HK-2 (cell line): ENCODE measurements around the gene MAP2K4.
"Not testable (repeated sequence)": the region's sequence is repeated elsewhere in the genome, so short reads cannot be mapped to it uniquely, and the experiment has no call there.

ENCODE experiments used
- DNase-seq: peaks from one replicate; pipeline ENCODE4 v3.0.0-alpha.2; 2018; ENCODE audit not compliant: unreplicated experiment

Gene MAP2K4

GRCh38 chr17:12020642-12021622, at the start of gene MAP2K4:
MAP2K4 (plus strand) TSS chr17:12020877; CDS start chr17:12020887, 10 bp downstream.
- DNase-seq: peak; percentile 90

DNA sequence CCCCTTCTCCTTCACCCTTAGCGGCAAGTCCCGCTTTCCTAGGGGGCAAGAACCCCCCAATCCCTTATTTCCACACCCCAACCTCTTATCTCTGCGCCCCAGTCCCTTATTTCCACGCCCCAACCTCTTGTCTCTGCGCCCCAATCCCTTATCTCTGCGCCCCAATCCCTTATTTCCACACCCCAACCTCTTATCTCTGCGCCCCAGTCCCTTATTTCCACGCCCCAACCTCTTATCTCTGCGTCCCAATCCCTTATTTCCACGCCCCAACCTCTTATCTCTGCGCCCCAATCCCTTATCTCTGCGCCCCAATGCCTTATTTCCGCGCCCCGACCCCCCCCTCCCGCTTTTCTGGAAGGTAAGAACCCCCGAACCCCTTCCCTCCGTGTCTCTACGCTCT, 47.9 kb upstream of the MAP2K4 start:
- not testable (repeated sequence) for DNase-seq

DNA sequence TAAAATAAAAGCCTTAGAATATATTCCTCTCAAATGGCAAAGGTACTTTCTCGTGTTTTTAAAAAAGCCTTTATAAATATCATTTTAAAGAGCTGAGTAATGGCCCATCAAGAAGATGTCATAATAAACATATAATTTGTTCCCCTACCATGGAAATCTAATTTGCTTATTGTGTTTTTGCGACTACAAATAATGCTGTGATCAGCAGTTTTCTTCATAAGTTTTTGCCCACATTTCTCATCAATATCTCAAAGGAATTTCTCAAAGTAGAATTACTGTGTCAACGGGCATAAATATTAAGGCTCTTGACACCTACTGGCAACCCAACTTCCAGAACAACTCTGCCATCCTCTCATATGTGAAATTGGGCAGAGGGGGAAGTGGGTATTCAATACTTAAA, 40.9 kb upstream of the MAP2K4 start:
- no peak for DNase-seq

DNA sequence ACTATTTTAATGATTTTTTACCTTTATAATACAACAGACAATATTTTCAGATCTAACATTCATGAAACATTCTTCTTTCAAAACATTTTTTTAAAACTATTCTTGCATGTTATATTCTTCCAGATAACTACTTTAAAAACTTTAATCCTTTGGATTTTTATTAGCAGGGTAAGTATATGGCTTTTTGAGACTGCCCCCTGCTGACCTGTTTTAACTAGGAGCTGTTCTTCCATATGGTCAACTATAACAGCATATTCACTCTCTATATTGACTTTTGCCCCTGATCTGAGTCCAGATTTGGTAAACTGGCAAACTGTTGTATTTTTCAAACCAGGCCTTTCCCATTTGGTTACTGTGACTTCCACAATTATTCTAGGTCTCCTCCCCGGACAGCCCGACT, 39.9 kb upstream of the MAP2K4 start:
- DNase-seq: no peak

DNA sequence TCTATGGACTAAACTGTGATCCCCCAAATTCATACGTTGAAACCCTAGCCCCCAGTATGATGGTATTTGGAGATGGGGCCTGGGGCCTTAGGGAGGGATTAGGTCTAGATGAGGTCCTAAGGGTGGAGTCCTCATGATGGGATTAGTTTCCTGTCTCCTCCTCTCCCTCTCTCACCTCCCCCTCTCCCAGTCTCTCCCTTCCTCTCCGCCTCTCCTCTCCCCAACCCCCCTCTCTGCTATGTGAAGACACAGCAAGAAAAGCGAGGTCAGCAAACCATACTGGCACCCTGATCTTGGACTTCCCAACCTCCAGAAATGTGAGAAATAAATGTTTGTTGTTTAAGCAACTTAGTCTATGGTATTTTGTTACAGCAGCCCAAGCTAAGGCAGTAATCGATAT, 38.8 kb upstream of the MAP2K4 start:
- no peak for DNase-seq

DNA sequence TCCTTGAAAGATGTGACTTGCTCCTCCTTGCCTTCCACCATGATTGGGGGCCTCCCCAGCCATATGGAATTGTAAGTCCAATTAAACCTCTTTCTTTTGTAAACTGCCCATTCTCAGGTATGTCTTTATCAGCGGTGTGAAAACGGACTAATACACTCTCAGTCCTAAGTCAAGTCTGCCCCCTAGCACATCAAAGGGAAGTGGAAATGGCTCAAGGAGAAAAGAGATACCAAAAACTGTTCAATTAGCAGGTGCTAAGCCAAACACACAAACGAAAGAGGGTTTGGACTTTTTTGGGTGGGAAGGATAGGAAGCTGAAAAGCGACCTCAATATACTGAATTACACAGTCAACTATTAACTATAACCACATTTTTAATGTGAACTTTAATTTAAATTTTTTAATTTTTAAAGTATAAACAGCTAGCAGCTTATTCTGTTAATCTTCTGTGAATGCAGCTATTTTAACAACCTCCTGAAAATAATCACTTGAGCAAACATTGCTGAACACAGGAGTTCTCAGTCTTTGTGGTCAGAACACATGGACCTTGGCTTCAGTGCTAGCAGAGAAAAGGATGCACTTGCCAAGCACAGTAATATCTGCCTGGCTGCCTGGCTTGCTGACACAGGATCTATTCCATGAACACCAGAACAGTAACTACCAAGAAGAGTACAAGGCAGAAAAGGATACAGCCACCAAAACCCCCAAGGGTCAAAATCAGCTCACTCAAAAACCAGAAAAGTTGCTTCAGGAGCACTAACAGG, 34.3 kb upstream of the MAP2K4 start:
- DNase-seq: no peak

- DNase-seq: no peak
Measured at GRCh38 chr17:11986942-11987329, 33.7 kb upstream of the MAP2K4 start.

- DNase-seq: no peak
Measured at GRCh38 chr17:11990363-11990983, 30.2 kb upstream of the MAP2K4 start.

DNA sequence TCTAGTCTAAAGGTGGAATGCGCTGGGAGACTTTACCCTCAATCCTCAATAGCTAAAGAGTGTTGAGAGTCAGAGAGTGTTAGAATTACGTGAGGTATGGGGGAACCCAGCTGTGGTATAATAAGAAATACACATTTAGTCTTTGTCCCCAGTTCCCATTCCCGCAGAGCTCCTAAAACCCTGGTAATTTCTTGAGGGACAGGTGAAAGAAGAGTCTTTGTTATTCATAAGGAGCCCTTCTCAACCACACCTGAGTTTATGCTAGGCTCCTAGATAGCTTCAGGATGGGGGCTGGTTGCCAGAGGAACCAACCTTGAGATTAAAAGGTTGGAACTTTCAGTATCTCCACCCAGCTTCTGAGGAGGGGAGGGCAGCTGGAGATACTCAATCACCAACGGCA, 29.2 kb upstream of the MAP2K4 start:
- no peak for DNase-seq

DNA sequence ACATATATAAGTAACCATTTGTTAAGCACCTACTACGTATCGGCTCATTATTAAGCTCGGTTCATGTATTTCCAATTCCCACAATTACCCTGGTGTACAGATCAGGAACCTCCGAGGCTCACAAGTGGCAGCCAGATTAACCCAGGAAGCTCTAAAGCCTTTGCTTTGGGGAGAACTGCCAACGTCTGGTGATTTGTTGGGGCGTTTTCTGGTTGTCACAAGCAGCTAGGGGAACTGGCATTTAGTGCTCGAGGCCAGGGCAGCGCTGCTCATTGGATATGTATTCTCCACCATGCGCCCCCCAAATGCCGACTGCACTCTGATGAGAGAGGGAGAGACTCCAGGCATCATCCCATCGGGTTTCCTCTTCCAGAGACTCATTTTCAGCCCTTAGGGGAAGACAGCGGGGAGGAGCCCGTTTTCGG, 23.9 kb upstream of the MAP2K4 start:
- no peak for DNase-seq

GRCh38 chr17:11997147-11997971, 23.3 kb upstream of the MAP2K4 start, which contains the start of gene ZNF18:
ZNF18 (minus strand) TSS chr17:11997475; CDS start chr17:11992829, 4,646 bp downstream.
- DNase-seq: peak; percentile 96

GRCh38 chr17:11997972-11998233, 22.8 kb upstream of the MAP2K4 start:
- DNase-seq: no peak

GRCh38 chr17:11999696-12000095, 21.0 kb upstream of the MAP2K4 start:
- no peak for DNase-seq

DNA sequence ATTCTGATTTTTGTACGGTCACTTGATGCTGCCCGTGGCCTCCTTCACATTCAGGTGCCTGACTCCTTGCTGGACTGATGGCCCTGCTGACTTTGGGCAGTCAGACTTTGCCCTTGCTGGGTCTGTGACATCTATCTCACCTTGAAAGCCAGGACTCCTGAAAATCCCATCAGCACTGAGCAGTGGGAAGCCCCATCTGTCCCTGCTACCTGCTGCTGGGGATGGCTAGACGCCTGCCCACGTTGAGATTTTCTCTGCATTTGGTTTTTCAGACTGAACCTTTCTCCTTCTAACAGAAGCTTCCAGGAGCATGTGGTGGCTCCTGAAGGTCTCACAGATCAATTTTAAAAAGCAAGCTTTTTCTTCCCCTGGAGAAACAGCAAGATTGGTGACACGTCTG, 13.2 kb upstream of the MAP2K4 start:
- no peak for DNase-seq

GRCh38 chr17:12021623-12022140, 1.0 kb downstream of the MAP2K4 start:
- DNase-seq: no peak

DNA sequence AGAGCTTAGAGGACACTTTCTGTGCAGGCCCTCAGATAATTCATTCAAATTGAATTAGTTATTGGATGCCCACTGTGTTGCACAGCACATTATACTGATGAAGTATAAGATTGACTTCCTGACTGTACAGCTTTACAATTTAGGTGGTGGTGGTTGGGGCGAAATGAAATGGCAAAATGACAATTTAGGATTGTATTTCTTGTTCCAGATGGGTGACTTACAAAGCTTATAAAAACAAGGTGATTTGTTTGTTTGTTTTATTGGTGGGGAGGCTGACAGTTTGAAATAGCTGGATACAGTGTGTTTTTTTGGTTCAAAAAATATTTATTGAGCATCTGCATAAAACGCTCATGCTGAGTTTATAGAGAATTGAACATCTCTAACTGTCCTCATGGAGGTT, 1.6 kb downstream of the MAP2K4 start:
- DNase-seq: no peak

- no peak for DNase-seq
Measured at GRCh38 chr17:12024327-12024726, 3.6 kb downstream of the MAP2K4 start.

DNA sequence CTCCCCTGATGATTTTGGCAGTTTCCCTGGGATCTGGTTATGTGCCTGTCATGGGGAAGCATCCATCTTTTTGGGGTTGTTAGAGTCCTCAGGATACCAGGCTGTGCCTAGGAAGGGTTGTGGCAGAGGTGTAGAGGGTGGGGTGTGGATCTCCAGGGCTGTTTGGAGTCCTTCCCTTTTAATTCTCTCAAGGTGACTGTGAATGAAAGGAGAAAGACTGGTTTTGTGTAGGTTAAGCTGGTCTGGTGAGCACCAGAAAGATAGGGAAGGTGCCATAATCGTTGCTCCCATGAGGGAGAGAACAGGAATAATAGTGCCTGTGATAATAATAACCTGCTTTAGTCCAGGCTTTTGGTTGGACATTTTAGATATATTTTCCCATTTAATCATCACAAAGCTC, 7.0 kb downstream of the MAP2K4 start:
- DNase-seq: no peak

GRCh38 chr17:12028611-12029010, 7.9 kb downstream of the MAP2K4 start:
- no peak for DNase-seq

- no peak for DNase-seq
Measured at GRCh38 chr17:12034538-12034937, 13.9 kb downstream of the MAP2K4 start.

DNA sequence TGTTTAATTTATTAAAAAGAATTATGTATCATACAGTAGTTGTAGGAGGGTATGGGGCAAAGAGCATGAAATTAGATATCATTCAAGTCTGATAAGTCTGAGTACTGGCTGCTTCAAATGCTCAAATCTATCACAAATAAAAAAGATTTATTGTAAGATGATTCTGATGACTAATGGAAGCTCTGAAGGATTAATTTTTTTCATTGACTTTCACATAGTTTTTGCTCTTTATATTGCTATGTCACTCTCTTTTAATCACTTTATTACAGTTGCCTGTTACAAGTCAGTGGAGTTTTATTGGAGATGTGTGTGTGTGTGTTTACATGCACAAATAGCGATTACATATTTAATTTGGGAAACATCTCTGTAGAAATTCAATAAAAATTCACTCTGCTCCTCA, 15.0 kb downstream of the MAP2K4 start:
- DNase-seq: no peak
